ENCODE data around the gene CX3CR1.

Gene CX3CR1

DNA sequence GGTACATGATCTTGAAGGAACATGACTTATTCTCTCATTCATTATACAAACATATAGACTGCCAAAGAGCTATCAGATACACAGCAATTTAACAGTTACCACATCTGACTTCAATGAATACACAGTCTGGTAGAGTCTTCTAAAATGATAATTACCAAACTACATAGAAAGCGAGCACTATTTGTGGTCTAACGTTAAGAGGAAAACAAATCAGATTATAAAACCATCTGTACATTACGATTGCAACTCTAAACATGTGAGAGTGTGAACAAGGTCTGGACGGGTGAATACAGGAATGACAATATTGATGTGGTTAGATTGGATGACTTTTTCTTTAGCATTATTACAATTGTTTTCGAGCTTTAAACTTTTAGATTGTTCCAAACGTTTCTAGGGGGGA is 16.3 kb downstream of the CX3CR1 start (continued):
- no peak for TF ChIP-seq ZXDB (tag by site-specific recombination; IDR thresholded peaks at IDR 0.05)
- TF ChIP-seq ZNF660 (tag by site-specific recombination; IDR thresholded peaks at IDR 0.05), result no peak
- TF ChIP-seq ZNF529 (tag by site-specific recombination; IDR thresholded peaks at IDR 0.05; ENCODE audit: insufficient replicate concordance), result no peak
- TF ChIP-seq, protein P1, sequence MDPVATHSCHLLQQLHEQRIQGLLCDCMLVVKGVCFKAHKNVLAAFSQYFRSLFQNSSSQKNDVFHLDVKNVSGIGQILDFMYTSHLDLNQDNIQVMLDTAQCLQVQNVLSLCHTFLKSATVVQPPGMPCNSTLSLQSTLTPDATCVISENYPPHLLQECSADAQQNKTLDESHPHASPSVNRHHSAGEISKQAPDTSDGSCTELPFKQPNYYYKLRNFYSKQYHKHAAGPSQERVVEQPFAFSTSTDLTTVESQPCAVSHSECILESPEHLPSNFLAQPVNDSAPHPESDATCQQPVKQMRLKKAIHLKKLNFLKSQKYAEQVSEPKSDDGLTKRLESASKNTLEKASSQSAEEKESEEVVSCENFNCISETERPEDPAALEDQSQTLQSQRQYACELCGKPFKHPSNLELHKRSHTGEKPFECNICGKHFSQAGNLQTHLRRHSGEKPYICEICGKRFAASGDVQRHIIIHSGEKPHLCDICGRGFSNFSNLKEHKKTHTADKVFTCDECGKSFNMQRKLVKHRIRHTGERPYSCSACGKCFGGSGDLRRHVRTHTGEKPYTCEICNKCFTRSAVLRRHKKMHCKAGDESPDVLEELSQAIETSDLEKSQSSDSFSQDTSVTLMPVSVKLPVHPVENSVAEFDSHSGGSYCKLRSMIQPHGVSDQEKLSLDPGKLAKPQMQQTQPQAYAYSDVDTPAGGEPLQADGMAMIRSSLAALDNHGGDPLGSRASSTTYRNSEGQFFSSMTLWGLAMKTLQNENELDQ (tag by site-specific recombination; IDR thresholded peaks at IDR 0.05; ENCODE audit: low read depth), result no peak
- no peak for TF ChIP-seq ZNF157 (tag by site-specific recombination; IDR thresholded peaks at IDR 0.05)
- TF ChIP-seq ZNF555 (tag by site-specific recombination; conservative IDR thresholded peaks at IDR 0.05), result no peak
- TF ChIP-seq ZNF704 (tag by site-specific recombination; IDR thresholded peaks at IDR 0.05), result no peak

GRCh38 chr3:39262846-39263245 is 17.0 kb downstream of the CX3CR1 start:
- ChIA-PET POLR2A (no interaction called here), CTCF (interaction anchor here (0.5 to 2.7 kb wide), 7 partner anchors 13 to 297 kb away, joined by 3 to 12 read pairs (median 5); no protein-coding TSS in a partner anchor)
- H3K36me3 ChIP-seq (ENCODE audit: control insufficient read depth in 2 of 2, insufficient read depth in 1 of 2, low read length in 2 of 2), result no peaks in the 10 kb centered on the region

More at GRCh38 chr3:39262846-39263245, 17.0 kb downstream of the CX3CR1 start:
- H3K27ac ChIP-seq (ENCODE audit: extremely low read depth, low read depth, low read length), result no peak overlapping the region
- H3K4me3 ChIP-seq (ENCODE audit: low read depth, low read length), result no peak overlapping the region
- H3K9me3 ChIP-seq (ENCODE audit: control insufficient read depth, insufficient read depth, low read depth, low read length), result no peaks in the 10 kb centered on the region
- H3K4me1 ChIP-seq (ENCODE audit: control insufficient read depth, insufficient read depth, low read length), result no peaks in the 10 kb centered on the region
- TF ChIP-seq ZNF548 (tag by site-specific recombination; IDR thresholded peaks at IDR 0.05) (no peak), ZNF677 (tag by site-specific recombination; IDR thresholded peaks at IDR 0.05) (no peak), ZNF391 (tag by site-specific recombination; IDR thresholded peaks at IDR 0.05; ENCODE audit: borderline replicate concordance, low read depth) (no peak), ZNF266 (tag by site-specific recombination; IDR thresholded peaks at IDR 0.05; ENCODE audit: low read depth) (no peak), ZNF580 (tag by site-specific recombination; IDR thresholded peaks at IDR 0.05) (no peak), ZNF776 (tag by site-specific recombination; IDR thresholded peaks at IDR 0.05; ENCODE audit: borderline replicate concordance) (no peak), ZNF19 (tag by site-specific recombination; IDR thresholded peaks at IDR 0.05; ENCODE audit: low read depth) (no peak), PBX3 (CRISPR knock-in tag; IDR thresholded peaks at IDR 0.05) (no peak), ZNF433 (tag by site-specific recombination; IDR thresholded peaks at IDR 0.05; ENCODE audit: low read depth) (no peak), ZNF558 (tag by site-specific recombination; IDR thresholded peaks at IDR 0.05) (no peak), ZNF184 (tag by site-specific recombination; IDR thresholded peaks at IDR 0.05) (no peak)
- TF ChIP-seq, protein P2, sequence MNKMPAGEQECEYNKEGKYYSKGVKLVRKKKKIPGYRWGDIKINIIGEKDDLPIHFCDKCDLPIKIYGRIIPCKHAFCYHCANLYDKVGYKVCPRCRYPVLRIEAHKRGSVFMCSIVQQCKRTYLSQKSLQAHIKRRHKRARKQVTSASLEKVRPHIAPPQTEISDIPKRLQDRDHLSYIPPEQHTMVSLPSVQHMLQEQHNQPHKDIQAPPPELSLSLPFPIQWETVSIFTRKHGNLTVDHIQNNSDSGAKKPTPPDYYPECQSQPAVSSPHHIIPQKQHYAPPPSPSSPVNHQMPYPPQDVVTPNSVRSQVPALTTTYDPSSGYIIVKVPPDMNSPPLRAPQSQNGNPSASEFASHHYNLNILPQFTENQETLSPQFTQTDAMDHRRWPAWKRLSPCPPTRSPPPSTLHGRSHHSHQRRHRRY (tag by site-specific recombination; IDR thresholded peaks at IDR 0.05), result no peak
- TF ChIP-seq, protein P3, sequence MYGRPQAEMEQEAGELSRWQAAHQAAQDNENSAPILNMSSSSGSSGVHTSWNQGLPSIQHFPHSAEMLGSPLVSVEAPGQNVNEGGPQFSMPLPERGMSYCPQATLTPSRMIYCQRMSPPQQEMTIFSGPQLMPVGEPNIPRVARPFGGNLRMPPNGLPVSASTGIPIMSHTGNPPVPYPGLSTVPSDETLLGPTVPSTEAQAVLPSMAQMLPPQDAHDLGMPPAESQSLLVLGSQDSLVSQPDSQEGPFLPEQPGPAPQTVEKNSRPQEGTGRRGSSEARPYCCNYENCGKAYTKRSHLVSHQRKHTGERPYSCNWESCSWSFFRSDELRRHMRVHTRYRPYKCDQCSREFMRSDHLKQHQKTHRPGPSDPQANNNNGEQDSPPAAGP (tag by site-specific recombination; IDR thresholded peaks at IDR 0.05), result no peak
- TF ChIP-seq, protein P4, sequence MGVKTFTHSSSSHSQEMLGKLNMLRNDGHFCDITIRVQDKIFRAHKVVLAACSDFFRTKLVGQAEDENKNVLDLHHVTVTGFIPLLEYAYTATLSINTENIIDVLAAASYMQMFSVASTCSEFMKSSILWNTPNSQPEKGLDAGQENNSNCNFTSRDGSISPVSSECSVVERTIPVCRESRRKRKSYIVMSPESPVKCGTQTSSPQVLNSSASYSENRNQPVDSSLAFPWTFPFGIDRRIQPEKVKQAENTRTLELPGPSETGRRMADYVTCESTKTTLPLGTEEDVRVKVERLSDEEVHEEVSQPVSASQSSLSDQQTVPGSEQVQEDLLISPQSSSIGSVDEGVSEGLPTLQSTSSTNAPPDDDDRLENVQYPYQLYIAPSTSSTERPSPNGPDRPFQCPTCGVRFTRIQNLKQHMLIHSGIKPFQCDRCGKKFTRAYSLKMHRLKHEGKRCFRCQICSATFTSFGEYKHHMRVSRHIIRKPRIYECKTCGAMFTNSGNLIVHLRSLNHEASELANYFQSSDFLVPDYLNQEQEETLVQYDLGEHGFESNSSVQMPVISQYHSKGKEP (tag by site-specific recombination; IDR thresholded peaks at IDR 0.05), result no peak
- TF ChIP-seq, protein P5, sequence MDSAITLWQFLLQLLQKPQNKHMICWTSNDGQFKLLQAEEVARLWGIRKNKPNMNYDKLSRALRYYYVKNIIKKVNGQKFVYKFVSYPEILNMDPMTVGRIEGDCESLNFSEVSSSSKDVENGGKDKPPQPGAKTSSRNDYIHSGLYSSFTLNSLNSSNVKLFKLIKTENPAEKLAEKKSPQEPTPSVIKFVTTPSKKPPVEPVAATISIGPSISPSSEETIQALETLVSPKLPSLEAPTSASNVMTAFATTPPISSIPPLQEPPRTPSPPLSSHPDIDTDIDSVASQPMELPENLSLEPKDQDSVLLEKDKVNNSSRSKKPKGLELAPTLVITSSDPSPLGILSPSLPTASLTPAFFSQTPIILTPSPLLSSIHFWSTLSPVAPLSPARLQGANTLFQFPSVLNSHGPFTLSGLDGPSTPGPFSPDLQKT (IDR thresholded peaks at IDR 0.05; ENCODE audit: borderline replicate concordance, low read depth, low read length), result no peak
